Kidney tubule cell (primary cell): Measurements from ENCODE around the gene AADACL4.
A peak's percentile ranks its signal among the peaks of the same experiment; 100 is the strongest.
"Not testable (repeated sequence)": the region's sequence is repeated elsewhere in the genome, so short reads cannot be mapped to it uniquely, and the experiment has no call there.

ENCODE experiments used
- DNase-seq: peaks from one replicate; pipeline ENCODE4 v3.0.0-alpha.2; 2018; ENCODE audit warnings: low spot score

AADACL4 gene

DNA sequence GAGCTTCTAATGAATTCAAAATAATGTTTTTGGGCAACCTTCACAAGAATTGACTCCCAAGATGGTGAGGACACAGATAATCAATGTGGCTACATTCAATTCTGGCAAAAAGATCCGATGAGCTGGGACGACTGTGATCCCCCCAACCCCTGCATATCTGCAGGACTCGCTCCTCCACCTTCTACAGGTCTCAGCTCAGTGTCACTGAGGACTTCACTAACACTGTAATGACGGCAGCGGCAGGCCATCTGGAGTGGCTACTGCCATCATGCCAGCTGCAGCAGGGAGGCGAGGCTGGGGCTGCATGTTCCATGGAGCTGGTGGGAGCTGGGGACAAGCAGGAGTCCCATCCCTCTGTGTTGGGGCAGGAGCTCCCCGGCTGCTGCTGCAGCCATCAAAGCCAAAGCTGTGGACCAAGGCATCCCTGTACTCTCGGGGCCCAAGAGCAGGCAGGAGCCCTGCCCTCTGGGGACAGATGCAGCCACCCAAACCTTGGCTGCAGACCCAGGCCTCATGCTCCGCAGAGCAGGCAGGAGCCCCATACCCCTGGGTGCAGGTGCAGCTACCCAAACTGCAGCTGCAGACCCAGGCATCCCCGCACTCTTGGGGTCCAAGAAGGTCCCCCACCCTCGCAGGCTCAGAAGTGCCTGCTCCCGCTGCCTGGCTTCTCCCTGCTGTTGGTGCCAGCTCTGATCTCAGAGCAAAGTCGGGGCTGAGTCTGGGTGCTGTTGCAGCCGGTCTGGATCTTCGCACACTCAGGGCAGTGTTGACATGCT lies 13.7 kb upstream of the AADACL4 start:
- DNase-seq, result no peak

DNA sequence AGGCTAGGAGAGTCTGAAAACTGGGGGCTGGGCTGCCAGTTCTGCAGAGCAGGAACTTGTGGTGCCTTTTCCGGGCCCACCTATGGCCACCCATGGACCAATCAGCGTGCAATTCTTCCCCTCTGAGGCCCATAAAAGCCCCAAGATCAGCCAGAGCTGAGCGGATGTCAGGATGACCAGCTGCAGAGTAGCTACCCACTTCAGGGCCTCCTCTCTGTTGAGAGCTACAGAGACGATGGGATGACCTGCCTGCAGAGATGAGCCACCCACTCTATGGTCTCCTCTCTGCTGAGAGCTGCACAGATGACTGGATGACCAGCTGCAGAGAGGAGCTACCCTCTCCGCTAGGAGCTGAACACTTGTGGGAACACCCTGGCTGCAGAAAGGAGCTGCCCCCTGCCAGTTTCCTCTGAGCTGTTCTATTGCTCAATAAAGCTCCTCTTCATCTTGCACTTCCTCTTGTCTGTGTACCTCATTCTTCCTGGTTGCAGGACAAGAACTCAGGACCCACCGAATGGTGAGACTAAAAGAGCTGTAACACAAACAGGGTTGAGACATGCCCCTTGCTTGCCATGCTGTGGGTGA lies 12.8 kb upstream of the AADACL4 start:
- no peak for DNase-seq

DNA sequence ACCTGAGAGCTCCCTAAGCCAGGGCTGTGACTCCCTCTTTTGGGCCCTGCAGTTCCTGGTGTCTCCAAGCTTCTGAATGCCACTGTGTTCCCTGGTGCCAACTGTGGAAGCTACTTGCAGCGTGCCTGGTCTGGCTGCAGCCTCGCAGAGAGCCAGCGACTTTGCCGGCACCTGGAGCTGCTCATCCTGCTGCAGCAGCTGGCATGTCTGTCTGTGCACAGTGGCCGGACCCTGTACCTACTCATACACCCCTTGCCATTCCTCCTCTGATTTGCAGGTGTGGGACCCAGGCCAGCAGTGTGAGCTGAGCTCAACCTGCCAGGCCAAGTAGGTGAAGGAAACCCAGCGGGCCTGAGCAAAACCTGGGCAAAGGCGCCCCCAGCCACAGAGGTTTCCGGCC lies 12.3 kb upstream of the AADACL4 start:
- DNase-seq, result no peak

DNA sequence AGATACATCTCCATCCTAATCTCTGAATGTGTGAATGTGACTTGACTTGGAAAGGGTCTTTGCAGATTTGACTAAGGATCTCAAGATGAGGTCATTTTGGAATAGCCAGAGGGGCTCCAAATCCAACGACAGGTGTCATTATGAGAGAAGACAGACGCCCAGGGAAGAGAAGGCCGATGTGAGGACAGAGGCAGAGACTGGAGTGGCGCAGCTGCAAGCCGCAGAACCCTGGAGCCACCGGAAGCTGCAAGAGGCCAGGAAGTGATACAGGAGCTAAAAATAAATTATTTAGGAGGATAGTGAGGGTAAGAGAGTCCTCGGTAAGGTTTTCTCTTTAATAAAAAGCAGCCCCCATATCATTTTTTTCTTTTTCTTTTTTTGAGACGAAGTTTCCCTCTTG lies 9.7 kb upstream of the AADACL4 start:
- no peak for DNase-seq

DNA sequence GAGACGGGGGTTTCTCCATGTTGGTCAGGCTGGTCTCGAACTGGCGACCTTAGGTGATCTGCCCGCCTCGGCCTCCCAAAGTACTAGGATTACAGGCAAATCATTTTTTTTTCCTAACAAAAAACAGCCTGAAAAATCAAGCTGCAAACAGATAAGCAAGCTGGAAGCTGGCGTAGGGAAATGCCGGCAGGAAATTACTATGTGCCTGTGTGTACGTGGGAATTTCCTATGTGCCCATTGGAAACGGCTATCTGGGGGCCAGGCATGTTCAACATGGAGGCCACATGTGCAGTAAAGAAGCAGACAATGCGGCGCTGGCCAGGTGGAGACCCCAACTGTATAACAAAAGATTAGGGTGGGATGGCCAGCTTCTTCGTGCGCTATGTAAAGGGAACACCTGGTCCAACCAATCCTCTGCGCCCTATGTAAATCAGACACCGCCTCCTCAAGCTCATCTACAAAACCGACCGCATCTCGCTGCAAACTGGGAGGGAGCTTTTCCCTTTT lies 9.1 kb upstream of the AADACL4 start:
- DNase-seq, result no peak

DNA sequence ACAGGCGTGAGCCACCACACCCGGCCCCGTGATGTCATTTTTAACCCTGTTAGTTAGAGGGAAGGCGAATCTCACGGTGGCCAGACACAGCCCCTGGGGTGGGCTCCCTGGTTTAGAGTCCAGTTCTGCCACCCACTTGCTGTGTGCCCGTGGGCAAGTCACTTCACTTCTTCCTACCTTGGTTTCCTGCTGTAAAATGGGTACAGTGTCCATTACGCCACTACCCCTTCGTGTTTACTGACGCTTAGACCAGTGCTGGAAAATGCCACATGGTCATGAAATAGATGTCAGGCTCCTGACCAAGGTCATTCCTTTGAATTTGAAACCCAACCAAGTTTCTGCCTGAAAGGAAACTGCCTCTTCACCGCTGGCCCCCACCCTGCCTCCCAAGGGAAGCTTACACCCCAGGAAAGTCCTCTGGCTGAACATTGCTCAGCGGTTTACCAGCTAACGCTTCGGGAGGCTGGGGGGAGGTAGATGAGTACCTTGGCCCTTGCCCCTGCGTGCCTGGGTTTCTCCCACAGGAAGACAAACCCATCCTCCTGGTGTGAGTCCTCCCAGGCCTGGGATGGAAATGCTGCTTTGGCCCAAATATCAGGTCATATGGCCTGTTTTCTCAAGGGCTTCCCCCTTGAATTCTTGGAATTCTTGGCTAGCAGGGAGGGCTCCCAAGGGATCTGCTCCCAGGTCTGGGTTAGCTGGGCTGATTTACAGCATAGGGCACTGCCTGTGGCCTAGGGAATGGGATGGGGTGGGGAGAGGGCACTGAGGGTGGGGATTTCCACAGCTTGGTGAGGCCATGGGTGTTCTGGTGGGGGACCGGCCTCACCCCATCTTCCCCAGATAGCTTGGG lies 7.6 kb upstream of the AADACL4 start:
- DNase-seq, result peak; percentile 85

DNA sequence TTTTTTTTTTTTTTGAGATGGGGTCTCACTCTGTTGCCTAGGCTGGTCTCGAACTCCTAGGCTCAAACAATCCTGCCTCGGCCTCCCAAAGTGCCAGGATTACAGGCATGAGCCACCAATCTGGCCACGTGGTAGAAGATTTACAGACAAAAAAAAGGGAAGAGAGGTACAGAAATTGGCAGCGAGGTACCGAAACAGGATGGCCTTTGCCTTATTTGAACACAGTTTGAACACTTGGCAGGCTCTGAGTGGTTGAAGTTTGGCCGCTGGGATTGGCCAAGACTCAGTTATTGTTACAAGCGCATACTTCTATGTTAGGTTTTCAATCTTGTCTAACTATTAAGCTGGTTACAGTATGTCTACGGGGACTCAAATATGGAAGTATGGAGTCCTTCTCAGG lies 6.2 kb upstream of the AADACL4 start:
- DNase-seq, result no peak

DNA sequence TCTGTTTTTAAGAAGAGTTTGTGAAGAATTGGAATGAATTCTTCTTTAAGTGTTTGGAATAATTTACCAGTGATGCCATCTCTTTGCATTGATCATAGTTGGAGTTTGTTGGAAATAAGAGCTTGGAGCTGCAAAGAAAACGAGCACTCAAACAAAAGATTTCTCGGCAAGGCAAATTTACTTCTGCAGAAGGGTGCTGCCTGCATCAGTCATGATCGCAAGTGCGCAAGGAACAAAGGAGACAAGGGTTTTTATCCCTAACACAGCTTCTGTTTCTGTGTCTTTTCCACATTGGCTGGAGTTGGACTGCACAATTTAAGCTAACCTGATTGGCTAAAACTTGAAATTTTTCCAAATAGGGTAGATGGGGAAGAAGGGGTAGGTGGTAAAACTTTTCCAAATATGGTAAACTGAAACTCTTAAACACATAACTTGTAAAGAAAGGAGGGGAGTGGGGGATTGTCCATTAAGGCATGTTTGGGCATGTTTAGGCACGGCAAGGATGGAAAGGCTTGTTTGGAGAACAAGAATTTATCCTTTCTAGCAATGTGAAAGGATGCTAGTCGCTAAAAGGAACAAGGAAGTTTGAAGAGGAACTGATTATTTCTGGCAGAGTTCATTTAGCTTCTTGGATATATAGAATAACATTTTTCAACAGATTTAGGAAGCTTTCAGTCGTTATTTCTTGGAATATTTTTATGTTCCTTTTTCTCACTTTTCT lies 3.5 kb upstream of the AADACL4 start:
- no peak for DNase-seq

DNA sequence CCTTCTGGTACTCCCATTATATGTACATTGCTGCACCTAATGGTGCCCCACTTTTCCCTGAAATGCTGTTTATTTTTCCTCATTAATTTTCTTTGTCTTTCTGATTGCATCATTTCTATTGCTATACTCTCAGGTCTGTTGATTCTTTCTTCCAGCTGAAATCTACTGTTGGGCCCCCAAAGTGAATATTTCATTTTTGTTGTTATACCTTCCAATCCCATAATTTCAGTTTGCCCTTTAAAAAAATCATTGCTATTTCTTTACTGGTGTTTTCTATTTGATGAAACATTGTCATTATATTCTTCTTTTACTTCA lies 3.0 kb upstream of the AADACL4 start:
- no peak for DNase-seq

DNA sequence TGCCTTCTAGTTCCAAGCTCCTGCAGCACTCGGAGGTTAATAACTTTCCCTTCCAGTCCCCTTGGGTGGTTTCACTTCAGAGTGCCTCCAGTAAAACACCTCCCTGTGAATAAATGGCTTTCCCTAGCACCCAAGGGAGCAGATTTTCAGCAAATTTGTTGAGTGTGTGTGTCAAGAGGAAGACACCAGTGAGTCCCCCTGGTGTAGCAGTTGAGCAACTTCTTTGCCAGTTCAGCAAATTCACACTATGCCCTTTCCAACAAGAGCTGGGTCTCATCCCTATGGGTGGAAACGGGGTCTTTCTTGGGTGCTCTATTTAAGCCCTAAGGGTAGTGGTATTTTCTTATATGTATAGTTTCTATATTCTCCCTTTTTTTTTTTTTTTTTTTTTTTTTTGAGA lies 806 bp upstream of the AADACL4 start:
- DNase-seq, result no peak

DNA sequence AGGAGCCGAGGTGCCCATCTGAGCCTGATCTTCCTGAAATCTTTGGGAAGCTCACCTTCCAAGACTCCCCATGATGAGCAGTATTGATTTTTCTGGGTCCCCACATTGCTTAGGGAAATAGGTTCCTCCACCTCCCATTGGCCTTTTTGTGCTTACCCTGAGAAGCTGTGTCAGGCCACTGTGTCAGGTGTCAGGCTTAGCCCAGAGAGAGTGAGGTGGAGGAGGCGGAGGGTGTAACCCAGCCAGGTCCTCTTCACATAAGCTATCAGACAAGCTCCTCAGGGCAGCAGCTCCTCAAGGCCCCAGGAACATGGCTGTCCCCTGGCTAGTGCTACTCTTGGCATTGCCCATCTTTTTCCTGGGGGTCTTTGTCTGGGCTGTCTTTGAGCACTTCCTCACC lies 352 bp downstream of the AADACL4 start:
- DNase-seq, result no peak

DNA sequence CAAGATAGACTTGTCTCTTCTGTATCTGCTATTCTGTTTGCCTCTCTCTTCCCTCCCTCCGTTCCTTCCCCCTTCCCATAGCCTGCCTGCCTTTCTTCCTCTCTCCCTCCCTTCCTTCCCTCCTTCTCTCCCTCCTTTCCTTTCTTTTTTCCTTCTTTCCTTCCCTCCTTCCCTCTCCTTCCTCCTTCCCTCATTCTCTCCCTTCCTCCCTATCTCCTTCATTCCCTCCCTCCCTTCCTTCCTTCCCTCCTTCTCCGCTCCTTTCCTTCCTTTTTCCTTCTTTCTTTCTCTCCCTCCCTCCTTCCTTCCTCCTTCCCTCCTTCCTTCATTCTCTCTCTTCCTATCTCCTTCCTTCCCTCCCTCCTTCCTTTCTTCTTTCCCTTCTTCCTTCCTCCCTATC lies 944 bp downstream of the AADACL4 start:
- no peak for DNase-seq

DNA sequence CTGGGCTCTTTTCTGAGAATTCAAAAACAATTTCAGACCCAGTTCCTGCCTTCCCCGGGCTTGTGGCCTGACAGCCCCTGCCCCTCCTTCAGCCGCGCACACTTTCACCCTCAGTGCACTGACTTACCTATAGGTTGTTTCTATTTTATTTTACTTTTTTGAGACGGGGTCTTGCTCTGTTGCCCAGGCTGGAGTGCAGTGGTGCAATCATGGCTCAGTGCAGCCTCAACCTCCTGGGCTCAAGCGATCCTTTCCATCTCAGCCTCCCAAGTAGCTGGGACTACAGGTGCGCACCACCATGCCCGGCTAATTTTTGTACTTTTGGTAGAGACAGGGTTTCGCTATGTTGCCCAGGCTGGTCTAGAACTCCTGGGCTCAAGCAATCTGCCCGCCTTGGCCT lies 1.5 kb downstream of the AADACL4 start:
- not testable (repeated sequence) for DNase-seq

DNA sequence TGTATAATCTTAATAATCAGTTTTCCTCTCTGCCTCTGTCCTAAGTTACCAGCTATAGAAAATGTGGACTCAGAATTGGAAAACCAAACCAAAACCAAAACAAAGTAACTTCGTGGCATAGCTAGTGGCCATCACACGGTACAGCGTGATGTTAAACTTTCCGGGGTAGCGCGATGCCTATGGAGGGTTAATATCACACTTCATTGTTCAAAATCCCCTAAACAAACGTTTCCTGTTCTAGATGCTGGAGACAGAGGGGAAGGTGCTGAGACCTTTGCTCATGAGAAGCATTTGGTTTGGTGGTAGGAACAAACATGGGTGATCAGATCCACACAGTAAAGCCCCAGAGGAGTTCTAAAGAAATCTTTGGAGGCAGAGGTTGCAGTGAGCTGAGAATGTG lies 4.9 kb downstream of the AADACL4 start:
- no peak for DNase-seq

DNA sequence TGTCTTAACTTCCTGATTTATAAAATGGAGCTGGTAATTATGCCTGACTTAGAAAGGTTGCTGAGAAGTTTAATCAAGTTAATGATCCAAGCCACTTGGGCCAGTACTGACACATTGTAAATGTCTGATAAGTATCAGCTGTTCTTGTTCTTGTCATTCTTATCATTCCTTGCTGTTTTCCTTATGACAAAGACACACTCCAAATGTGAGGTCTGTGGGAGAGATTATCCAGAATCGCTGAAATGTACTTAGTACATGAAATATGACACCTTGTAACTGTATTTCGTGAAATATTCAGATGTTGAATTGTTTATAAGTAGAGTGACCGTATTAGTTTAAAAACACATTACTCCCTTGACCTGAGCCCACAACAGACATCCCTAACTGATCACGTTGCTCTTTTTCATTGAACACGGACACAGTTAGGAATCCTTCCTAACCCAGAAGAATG lies 6.1 kb downstream of the AADACL4 start:
- DNase-seq, result no peak

DNA sequence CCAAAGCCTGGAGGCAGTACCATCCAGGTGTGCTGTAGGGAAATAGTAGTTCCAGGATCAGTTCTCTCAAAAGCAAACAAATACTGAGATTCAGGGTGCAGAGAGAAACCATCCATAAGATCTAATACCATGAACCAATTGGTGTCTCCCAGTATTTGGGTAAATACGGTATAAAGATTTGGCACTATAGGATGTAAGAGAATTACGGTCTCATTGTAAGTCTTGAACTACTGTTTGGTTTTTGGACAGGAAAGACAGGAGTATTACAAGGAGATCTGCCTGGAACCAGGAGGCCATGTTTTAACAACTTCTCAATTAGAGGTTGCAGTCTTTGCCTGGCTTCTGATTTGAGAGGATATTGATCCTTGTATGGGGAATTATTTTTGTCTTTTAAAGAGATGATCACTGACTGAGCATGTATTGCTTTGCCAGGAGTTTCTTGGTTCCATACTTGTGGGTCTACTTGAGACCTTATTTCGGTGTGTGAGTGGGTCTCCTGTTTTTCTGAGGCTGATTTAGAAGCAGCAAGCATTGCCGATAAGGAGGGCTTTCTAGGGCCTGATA lies 10.2 kb downstream of the AADACL4 start:
- DNase-seq, result no peak

DNA sequence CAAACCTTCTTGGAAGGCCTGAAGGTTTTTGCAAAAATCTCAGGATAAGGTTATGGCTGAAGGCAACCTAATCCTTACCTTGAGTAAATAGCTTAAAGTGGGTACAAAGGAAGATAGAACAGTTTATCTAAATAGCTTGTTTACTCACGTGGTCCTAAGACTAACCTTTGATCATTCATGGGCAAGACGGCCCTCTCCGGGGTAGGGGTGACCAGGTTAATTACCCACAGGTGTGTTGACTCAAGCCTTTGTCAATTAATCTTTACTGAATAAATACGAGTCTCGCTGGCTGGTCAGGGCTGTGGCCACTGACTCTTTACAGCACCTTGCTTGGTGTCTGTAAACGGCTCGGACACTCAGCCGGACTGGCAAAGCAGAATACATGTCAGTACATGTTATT lies 10.8 kb downstream of the AADACL4 start:
- no peak for DNase-seq

DNA sequence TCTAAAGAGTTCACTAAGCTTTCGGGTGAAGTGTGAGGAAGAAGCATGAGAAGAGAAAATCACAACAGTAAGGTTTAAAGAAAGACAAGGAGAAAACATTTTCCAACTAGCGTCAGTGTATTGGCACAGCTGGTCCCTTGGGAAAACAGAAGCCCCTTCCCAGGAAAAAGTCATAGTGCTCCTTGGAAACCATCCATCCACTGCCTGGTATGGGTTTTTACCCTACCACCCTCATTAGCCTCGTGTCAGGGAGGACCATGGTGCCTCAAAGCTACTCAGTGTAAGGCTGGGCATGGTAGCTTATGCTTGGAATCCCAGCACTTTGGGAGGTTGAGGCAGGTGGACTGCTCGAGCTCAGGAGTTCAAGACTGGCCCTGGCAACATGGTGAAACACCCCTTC lies 12.7 kb downstream of the AADACL4 start:
- no peak for DNase-seq

DNA sequence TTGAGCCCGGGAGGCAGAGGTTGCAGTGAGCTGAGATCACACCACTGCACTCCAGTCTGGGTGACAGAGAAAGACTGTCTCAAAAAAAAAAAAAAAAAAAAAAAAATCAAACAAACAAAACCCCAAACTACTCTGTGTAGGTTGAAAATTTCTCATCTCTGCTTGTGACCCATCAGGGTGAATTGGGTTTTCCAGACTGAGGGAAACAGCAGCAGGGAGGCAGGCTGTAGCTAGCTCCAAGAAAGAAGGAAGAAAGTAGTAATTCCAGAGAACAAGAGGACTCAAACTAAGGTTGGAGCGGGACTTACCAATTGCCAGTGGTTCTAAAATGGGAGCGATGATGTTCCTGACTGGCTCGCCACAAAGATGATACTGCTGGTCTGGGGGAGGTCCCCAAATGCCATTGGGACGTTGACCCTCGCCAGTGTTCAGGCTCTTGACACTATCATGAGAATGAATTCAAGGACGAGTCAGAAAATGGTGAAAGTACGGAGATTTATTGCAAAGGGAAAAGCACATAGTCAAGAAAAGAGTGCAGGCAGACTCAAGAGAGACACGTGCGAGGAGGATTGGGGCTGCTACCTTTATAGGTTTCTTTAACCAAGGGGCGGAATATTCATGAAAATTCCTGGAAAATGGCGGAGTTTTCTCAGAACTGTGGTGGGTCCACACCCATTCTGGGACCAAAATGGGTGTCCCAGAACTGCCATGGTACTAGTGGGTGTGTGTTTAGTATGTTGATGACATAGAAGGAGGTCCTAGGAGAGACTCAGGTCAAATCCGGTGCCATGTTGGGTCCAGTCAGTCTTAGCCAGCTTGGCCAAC lies 13.4 kb downstream of the AADACL4 start:
- no peak for DNase-seq

DNA sequence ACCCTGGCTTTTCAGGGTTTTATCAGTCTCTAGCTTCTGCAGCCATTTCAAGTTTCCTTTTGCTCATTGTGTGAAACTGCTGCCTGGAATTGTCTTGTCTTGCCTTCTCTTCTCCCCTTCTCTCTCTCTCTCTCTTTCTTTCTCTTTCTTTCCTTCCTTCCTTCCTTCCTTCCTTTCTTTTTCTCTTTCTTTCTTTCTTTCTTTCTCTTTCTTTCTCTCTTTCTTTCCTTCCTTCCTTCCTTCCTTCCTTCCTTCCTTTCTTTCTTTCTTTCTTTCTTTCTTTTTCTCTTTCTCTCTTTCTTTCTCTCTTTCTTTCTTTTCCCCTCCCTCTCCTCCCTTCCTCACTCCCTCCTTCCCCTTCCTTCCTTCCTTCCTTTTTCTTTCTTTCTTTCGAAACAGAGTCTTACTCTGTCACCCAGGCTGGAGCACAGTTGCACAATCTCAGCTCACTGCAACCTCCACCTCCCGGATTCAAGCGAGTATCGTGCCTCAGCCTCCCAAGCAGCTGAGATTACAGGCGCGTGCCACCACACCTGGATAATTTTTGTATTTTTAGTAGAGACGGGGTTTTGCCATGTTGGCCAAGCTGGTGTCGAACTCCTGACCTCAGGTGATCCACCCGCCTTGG lies 14.1 kb downstream of the AADACL4 start:
- DNase-seq, result not testable (repeated sequence)
